Germinal center (tissue), 1 donor: ENCODE data around the gene LIN28A.

Source experiments
- DNase-seq: peaks from one replicate; pipeline ENCODE4 v3.0.0; 2012; ENCODE audit warnings: mixed read lengths, low spot score

The LIN28A gene

GRCh38 chr1:26387447-26387846, 23.2 kb upstream of the LIN28A start:
- no peak for DNase-seq

GRCh38 chr1:26388791-26389445, 21.7 kb upstream of the LIN28A start:
- no peak for DNase-seq

- DNase-seq = no peak
Observed at GRCh38 chr1:26389604-26390247, 20.9 kb upstream of the LIN28A start.

GRCh38 chr1:26391450-26391849, 19.2 kb upstream of the LIN28A start:
- no peak for DNase-seq

GRCh38 chr1:26395754-26396153, 14.9 kb upstream of the LIN28A start:
- DNase-seq = no peak

GRCh38 chr1:26399034-26399433, 11.6 kb upstream of the LIN28A start:
- no peak for DNase-seq

- DNase-seq = no peak
Observed at GRCh38 chr1:26401891-26402290, 8.7 kb upstream of the LIN28A start.

- no peak for DNase-seq
Observed at GRCh38 chr1:26403656-26404055, 7.0 kb upstream of the LIN28A start.

GRCh38 chr1:26404641-26405040, 6.0 kb upstream of the LIN28A start:
- DNase-seq = no peak

- no peak for DNase-seq
Observed at GRCh38 chr1:26405281-26405915, 5.2 kb upstream of the LIN28A start.

- DNase-seq = peak; percentile 59
Observed at GRCh38 chr1:26408604-26409003, 2.0 kb upstream of the LIN28A start.

GRCh38 chr1:26409191-26409807, 1.3 kb upstream of the LIN28A start:
- no peak for DNase-seq

- DNase-seq = no peak
Observed at GRCh38 chr1:26411624-26412074, 1.0 kb downstream of the LIN28A start.

- no peak for DNase-seq
Observed at GRCh38 chr1:26412180-26412840, 1.7 kb downstream of the LIN28A start.

- DNase-seq = no peak
Observed at GRCh38 chr1:26413031-26413430, 2.4 kb downstream of the LIN28A start.

GRCh38 chr1:26417111-26417759, 6.6 kb downstream of the LIN28A start:
- DNase-seq = peak; percentile 83

- no peak for DNase-seq
Observed at GRCh38 chr1:26418865-26419349, 8.3 kb downstream of the LIN28A start.

- DNase-seq = no peak
Observed at GRCh38 chr1:26419494-26419893, 8.9 kb downstream of the LIN28A start.

GRCh38 chr1:26429721-26430120, 19.1 kb downstream of the LIN28A start:
- DNase-seq = no peak

GRCh38 chr1:26431979-26432695, 21.5 kb downstream of the LIN28A start, which contains the start of gene DHDDS:
Gene DHDDS (plus strand): TSS chr1:26432321. CDS start chr1:26432946, 625 bp downstream.
- peak; percentile 98 for DNase-seq

- no peak for DNase-seq
Observed at GRCh38 chr1:26432793-26433192, 22.2 kb downstream of the LIN28A start.
